MM.1S (cell line): Measurements from ENCODE around the gene TMEM272.

Experiments
- DNase-seq: peaks from one replicate; pipeline ENCODE4 v3.0.0-alpha.2; 2015
- H2AFZ ChIP-seq: fragments of 300-600 bp; sonication (generic); 2 replicates; pipeline ENCODE4 v1.6.0; 2016; ENCODE audit warnings: antibody characterized with exemption, low read length
- H3F3A ChIP-seq: fragments of 300-600 bp; sonication (generic); 2 replicates; pipeline ENCODE4 v1.6.1; 2016; ENCODE audit warnings: mild to moderate bottlenecking, antibody characterized with exemption, low read length, moderate library complexity, mixed read lengths; ENCODE audit not compliant: insufficient read depth
- H3K27ac ChIP-seq: fragments of 300-600 bp; sonication (generic); 2 replicates; pipeline ENCODE4 v1.5.1; 2016; ENCODE audit warnings: mild to moderate bottlenecking, low read length
- H3K27me3 ChIP-seq: fragments of 300-600 bp; sonication (generic); replicated peaks from 2 replicates; pipeline ENCODE4 v1.6.0; 2016; ENCODE audit warnings: low read length; ENCODE audit not compliant: insufficient read depth
- H3K36me3 ChIP-seq: fragments of 300-600 bp; sonication (generic); replicated peaks from 2 replicates; pipeline ENCODE4 v1.6.1; 2016; ENCODE audit warnings: mild to moderate bottlenecking, low read length, mixed read lengths; ENCODE audit not compliant: insufficient read depth
- H3K4me1 ChIP-seq: fragments of 300-600 bp; sonication (generic); 2 replicates; pipeline ENCODE4 v1.6.1; 2016; ENCODE audit warnings: low read length, mixed read lengths
- H3K4me2 ChIP-seq: fragments of 300-600 bp; sonication (generic); 2 replicates; pipeline ENCODE4 v1.6.0; 2016; ENCODE audit warnings: low read depth, low read length
- H3K4me3 ChIP-seq: fragments of 300-600 bp; sonication (generic); 2 replicates; pipeline ENCODE4 v1.5.1; 2016; ENCODE audit warnings: low read length, mixed read lengths
- H3K79me2 ChIP-seq: fragments of 300-600 bp; sonication (generic); 2 replicates; pipeline ENCODE4 v1.6.1; 2016; ENCODE audit warnings: mixed run types, low read length, mixed read lengths
- H3K9ac ChIP-seq: fragments of 300-600 bp; sonication (generic); 2 replicates; pipeline ENCODE4 v1.6.1; 2016; ENCODE audit warnings: low read length, mixed read lengths
- H3K9me2 ChIP-seq: fragments of 300-600 bp; sonication (generic); replicated peaks from 2 replicates; pipeline ENCODE4 v1.6.1; 2016; ENCODE audit warnings: mild to moderate bottlenecking, low read length, mixed read lengths; ENCODE audit not compliant: insufficient read depth
- H3K9me3 ChIP-seq: fragments of 300-600 bp; sonication (generic); replicated peaks from 2 replicates; pipeline ENCODE4 v1.6.1; 2016; ENCODE audit warnings: mild to moderate bottlenecking, low read length, mixed read lengths; ENCODE audit not compliant: insufficient read depth
- H4K20me1 ChIP-seq: fragments of 300-600 bp; sonication (generic); 2 replicates; pipeline ENCODE4 v1.6.1; 2016; ENCODE audit warnings: mild to moderate bottlenecking, low read length, moderate library complexity, mixed read lengths; ENCODE audit not compliant: insufficient read depth
- EZH2 ChIP-seq: fragments of 300-600 bp; sonication (generic); optimal IDR thresholded peaks from 2 replicates; pipeline ENCODE3; 2017; ENCODE audit warnings: low read depth, mild to moderate bottlenecking, antibody characterized with exemption, low read length, mixed read lengths
- EZH2phosphoT487 ChIP-seq: fragments of 300-600 bp; sonication (generic); IDR thresholded peaks from 2 replicates; pipeline ENCODE4 v1.6.1; 2018; ENCODE audit warnings: antibody characterized with exemption, low read length
- TF ChIP-seq, protein P1 (sequence below): fragments of 300-600 bp; sonication (generic); IDR thresholded peaks from 2 replicates; pipeline ENCODE4 v1.5.1; 2016; ENCODE audit warnings: antibody characterized with exemption, low read length, mixed read lengths

Gene TMEM272

DNA sequence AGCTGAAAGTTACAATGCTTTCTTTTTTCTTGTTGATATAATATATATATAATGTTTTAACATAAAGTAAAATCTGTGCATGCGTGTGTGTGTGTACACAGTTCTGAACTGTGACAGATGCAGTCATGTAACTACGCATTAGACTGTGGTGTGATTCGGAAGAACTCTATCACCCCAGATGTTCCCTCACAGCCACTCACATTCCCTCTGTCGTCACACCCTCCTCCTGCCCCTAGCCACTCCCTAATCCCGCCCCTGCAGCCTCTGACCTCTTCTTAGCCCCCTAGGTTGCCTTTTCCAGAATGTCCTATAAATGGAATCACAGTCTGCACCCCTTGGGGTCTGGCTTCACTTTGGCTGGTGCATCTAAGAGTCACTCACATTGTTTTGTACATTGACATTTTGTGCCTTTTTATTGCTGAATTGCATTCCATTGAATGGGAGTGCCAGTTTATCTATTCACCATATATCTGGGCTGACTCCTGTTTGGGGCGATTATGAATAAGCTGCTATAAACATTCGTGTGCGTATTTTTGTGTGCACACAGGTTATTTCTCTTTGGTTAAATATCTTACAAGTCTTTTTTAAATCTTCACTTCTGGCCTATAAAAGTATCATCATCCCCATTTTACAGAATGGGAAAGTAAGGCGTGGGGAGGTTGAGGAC is 61.4 kb downstream of the TMEM272 start:
- H3K36me3 ChIP-seq, result no peaks in the 10 kb centered on the region
- H3K27ac ChIP-seq, result no peak overlapping the region
- no peaks in the 10 kb centered on the region for H3K27me3 ChIP-seq
- H3K4me2 ChIP-seq, result no peak overlapping the region
- TF ChIP-seq EZH2, result no peak
- TF ChIP-seq, protein P1, sequence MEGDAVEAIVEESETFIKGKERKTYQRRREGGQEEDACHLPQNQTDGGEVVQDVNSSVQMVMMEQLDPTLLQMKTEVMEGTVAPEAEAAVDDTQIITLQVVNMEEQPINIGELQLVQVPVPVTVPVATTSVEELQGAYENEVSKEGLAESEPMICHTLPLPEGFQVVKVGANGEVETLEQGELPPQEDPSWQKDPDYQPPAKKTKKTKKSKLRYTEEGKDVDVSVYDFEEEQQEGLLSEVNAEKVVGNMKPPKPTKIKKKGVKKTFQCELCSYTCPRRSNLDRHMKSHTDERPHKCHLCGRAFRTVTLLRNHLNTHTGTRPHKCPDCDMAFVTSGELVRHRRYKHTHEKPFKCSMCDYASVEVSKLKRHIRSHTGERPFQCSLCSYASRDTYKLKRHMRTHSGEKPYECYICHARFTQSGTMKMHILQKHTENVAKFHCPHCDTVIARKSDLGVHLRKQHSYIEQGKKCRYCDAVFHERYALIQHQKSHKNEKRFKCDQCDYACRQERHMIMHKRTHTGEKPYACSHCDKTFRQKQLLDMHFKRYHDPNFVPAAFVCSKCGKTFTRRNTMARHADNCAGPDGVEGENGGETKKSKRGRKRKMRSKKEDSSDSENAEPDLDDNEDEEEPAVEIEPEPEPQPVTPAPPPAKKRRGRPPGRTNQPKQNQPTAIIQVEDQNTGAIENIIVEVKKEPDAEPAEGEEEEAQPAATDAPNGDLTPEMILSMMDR, result no peak
- TF ChIP-seq EZH2phosphoT487, result no peak
- no peaks in the 10 kb centered on the region for H3K4me1 ChIP-seq
- DNase-seq, result no peak
- no peaks in the 10 kb centered on the region for H4K20me1 ChIP-seq
- H3K9me2 ChIP-seq, result no peaks in the 10 kb centered on the region
- H3K79me2 ChIP-seq, result no peaks in the 10 kb centered on the region
- no peak overlapping the region for H3K9ac ChIP-seq
- no peak overlapping the region for H3K4me3 ChIP-seq
- no peaks in the 10 kb centered on the region for H3F3A ChIP-seq
- H3K9me3 ChIP-seq, result no peaks in the 10 kb centered on the region
- no peak overlapping the region for H2AFZ ChIP-seq

DNA sequence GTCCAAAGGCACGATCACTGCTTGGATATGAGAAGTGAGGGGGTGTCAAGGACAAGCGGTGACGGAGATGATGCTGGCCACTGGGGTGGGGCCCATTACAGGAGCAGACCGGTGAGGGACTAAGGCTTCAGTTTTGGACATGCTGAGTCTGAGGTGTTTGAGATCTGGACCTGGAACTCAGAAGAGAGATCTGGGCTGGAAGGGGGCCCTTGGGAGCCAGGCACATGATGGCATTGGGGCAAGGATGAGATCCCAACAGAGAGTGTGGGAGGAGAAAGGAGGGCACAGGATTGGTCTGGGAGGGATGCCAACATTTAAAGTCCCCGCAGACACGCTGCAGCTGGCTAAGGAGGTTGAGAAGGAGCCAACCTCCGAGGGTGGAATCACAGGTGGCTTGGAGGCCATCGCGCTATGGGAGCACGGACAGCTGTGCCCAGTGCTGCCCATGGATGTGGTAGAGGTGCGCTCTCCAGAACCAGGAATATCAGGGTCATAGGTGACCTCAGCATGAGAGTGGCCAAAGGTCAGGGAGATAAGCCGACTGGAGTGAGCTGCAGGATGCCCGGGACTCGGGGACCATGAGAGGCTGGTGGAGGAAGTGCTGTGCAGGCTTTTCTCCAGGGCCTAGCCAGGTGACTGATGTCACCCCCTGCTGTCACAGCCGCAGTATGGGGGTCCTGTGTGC is 62.8 kb downstream of the TMEM272 start:
- TF ChIP-seq, protein P1, result no peak
- TF ChIP-seq EZH2phosphoT487 (no peak), EZH2 (no peak)
- Histone ChIP-seq H3K27ac (no peak overlapping the region), H3K9me3 (no peaks in the 10 kb centered on the region), H2AFZ (no peak overlapping the region), H3K27me3 (no peaks in the 10 kb centered on the region), H3F3A (no peaks in the 10 kb centered on the region), H3K4me3 (no peak overlapping the region), H3K9ac (no peak overlapping the region), H3K4me1 (no peaks in the 10 kb centered on the region), H3K4me2 (no peak overlapping the region), H3K79me2 (no peaks in the 10 kb centered on the region), H3K9me2 (no peaks in the 10 kb centered on the region), H3K36me3 (no peaks in the 10 kb centered on the region), H4K20me1 (no peaks in the 10 kb centered on the region)
- DNase-seq, result no peak

DNA sequence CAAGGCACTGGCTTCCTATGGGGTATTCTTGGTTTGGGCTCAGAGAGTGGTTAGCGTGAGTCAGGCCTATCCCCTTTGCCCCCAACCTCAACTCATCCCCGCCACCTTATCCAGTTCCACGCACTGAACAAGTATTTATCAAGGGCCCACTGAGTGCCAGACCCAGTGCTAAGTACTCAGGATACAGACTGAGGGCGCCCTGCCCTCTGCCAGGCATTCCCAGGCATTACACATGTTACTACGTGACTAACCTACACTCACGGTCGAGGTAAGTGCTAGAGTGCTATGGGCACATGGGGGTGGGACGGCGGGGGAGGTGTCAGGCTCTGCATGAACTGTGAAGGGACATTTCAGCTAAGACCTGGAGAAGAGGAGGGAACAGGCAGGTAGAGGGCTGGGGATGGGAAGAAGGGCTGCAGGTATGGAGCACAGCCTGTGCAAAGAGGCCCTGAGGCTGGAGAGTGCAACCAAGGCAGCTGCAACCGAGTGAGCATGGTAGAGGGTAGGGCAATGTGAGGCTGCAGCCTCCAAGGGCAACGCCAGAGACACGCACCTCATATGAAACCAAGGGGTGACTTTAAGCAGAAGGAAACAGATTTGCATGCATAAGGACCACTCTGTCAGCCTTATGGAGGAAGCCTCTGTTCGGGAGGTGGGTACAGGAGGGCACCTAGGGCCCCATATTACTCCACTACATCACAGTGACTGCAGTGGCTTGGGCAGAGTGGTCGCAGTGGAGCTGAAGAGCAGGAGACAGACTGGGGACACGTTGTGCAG is 63.5 kb downstream of the TMEM272 start:
- no peaks in the 10 kb centered on the region for H4K20me1 ChIP-seq
- H3K9me2 ChIP-seq, result no peaks in the 10 kb centered on the region
- no peaks in the 10 kb centered on the region for H3K4me1 ChIP-seq
- no peaks in the 10 kb centered on the region for H3K79me2 ChIP-seq
- no peak overlapping the region for H3K27ac ChIP-seq
- H3K4me2 ChIP-seq, result no peak overlapping the region
- no peaks in the 10 kb centered on the region for H3K9me3 ChIP-seq
- TF ChIP-seq EZH2, result no peak
- TF ChIP-seq, protein P1, result 0 out of 2 replicates have a peak, but pooled peaks have one; percentile 13
- no peak overlapping the region for H2AFZ ChIP-seq
- H3K36me3 ChIP-seq, result no peaks in the 10 kb centered on the region
- H3K27me3 ChIP-seq, result no peaks in the 10 kb centered on the region
- DNase-seq, result no peak
- no peaks in the 10 kb centered on the region for H3F3A ChIP-seq
- no peak overlapping the region for H3K4me3 ChIP-seq
- no peak overlapping the region for H3K9ac ChIP-seq
